Measurements from ENCODE around the gene ANXA4. TPM values are rescaled to one million over a fixed set of nuclear protein-coding genes. Genes with fewer than 3 reads are reported as not detected.

Gene ANXA4
- total RNA-seq, 1 donor from 2014 or later, result 4.7 TPM

- H4K20me1 ChIP-seq (ENCODE audit: low read depth), result no peaks in the 10 kb centered on the region
- H3F3A ChIP-seq (ENCODE audit: low read depth), result no peaks in the 10 kb centered on the region
- no peak for TF ChIP-seq CTCF (IDR thresholded peaks at IDR 0.05)
- no peak for TF ChIP-seq EZH2phosphoT487 (IDR thresholded peaks at IDR 0.05)
- no peak for TF ChIP-seq EZH2 (IDR thresholded peaks at IDR 0.05)
- H3K4me1 Mint-ChIP-seq, result peaks cover 7% of the 10 kb centered on the region
- H3K27me3 ChIP-seq, result no peaks in the 10 kb centered on the region
- H3K36me3 Mint-ChIP-seq, result no peaks in the 10 kb centered on the region
- H3K9me3 ChIP-seq (ENCODE audit: low read depth), result no peaks in the 10 kb centered on the region
- H3K27ac ChIP-seq, result no peak overlapping the region
- peaks cover 6% of the 10 kb centered on the region for H3K27me3 Mint-ChIP-seq (ENCODE audit: insufficient read depth, low read depth)
- H3K27ac Mint-ChIP-seq, result peak overlapping the region; percentile 59
- DNase-seq (ENCODE audit: low spot score), result no peak
- H2AFZ ChIP-seq (replicated peaks), result no peak overlapping the region
- no peak overlapping the region for H3K4me3 Mint-ChIP-seq
- H3K4me1 ChIP-seq, result no peaks in the 10 kb centered on the region
- no peak overlapping the region for H3K9ac ChIP-seq
- no peak overlapping the region for H3K4me3 ChIP-seq
- H3K4me2 ChIP-seq, result no peak overlapping the region
- peaks cover 3% of the 10 kb centered on the region for H3K9me3 Mint-ChIP-seq
- no peaks in the 10 kb centered on the region for H3K79me2 ChIP-seq (ENCODE audit: low read depth)
- H3K36me3 ChIP-seq, result no peaks in the 10 kb centered on the region
Measured at GRCh38 chr2:69780921-69781320, 39.0 kb downstream of the ANXA4 start.

- Mint-ChIP-seq H3K36me3 (no peaks in the 10 kb centered on the region), H3K27ac (no peak overlapping the region), H3K4me1 (peaks cover 7% of the 10 kb centered on the region), H3K9me3 (no peaks in the 10 kb centered on the region), H3K4me3 (no peak overlapping the region), H3K27me3 (ENCODE audit: insufficient read depth, low read depth) (peaks cover 4% of the 10 kb centered on the region)
- Histone ChIP-seq H3K4me2 (no peak overlapping the region), H3K4me3 (no peak overlapping the region), H2AFZ (replicated peaks) (no peak overlapping the region), H3K4me1 (no peaks in the 10 kb centered on the region), H3F3A (ENCODE audit: low read depth) (no peaks in the 10 kb centered on the region), H3K9me3 (ENCODE audit: low read depth) (no peaks in the 10 kb centered on the region), H3K27me3 (no peaks in the 10 kb centered on the region), H4K20me1 (ENCODE audit: low read depth) (no peaks in the 10 kb centered on the region), H3K27ac (no peak overlapping the region), H3K36me3 (no peaks in the 10 kb centered on the region), H3K79me2 (ENCODE audit: low read depth) (no peaks in the 10 kb centered on the region), H3K9ac (no peak overlapping the region)
- TF ChIP-seq EZH2 (IDR thresholded peaks at IDR 0.05) (no peak), EZH2phosphoT487 (IDR thresholded peaks at IDR 0.05) (no peak), CTCF (IDR thresholded peaks at IDR 0.05) (no peak)
- no peak for DNase-seq (ENCODE audit: low spot score)
Measured at GRCh38 chr2:69781321-69782248, 39.7 kb downstream of the ANXA4 start.

GRCh38 chr2:69784228-69784627 lies 42.3 kb downstream of the ANXA4 start:
- Histone ChIP-seq H3K4me2 (no peak overlapping the region), H4K20me1 (ENCODE audit: low read depth) (no peaks in the 10 kb centered on the region), H3K27ac (no peak overlapping the region), H3K36me3 (no peaks in the 10 kb centered on the region), H2AFZ (replicated peaks) (no peak overlapping the region), H3K79me2 (ENCODE audit: low read depth) (no peaks in the 10 kb centered on the region), H3K27me3 (no peaks in the 10 kb centered on the region), H3F3A (ENCODE audit: low read depth) (no peaks in the 10 kb centered on the region), H3K4me1 (peaks cover under 1% of the 10 kb centered on the region), H3K9ac (no peak overlapping the region), H3K4me3 (no peak overlapping the region), H3K9me3 (ENCODE audit: low read depth) (no peaks in the 10 kb centered on the region)
- H3K27me3 Mint-ChIP-seq (ENCODE audit: insufficient read depth, low read depth), result no peaks in the 10 kb centered on the region
- DNase-seq (ENCODE audit: low spot score), result no peak
- H3K27ac Mint-ChIP-seq, result no peak overlapping the region
- H3K36me3 Mint-ChIP-seq, result no peaks in the 10 kb centered on the region
- H3K9me3 Mint-ChIP-seq, result no peaks in the 10 kb centered on the region
- TF ChIP-seq EZH2 (IDR thresholded peaks at IDR 0.05) (no peak), CTCF (IDR thresholded peaks at IDR 0.05) (no peak), EZH2phosphoT487 (IDR thresholded peaks at IDR 0.05) (no peak)
- H3K4me1 Mint-ChIP-seq, result peaks cover 11% of the 10 kb centered on the region
- no peak overlapping the region for H3K4me3 Mint-ChIP-seq
